HepG2 (cell line): ENCODE results near the gene GPR162. TPM values are rescaled to one million over a fixed set of nuclear protein-coding genes. Genes with fewer than 3 reads are reported as not detected.

Experiments used
- ATAC-seq: fragments of 200-7000 bp; cut with Tn5 transposase; 3 replicates; pipeline ENCODE4 v1.9.1; 2020; ENCODE audit warnings: mild to moderate bottlenecking, moderate library complexity
- BruUV-seq: library from RNA; stranded (reverse); fragments of 400-500 nt; replicated peaks from 2 replicates; lab custom pipeline; 2021; lab: Mats Ljungman, UMichigan
- CTCF ChIA-PET: fragments of 300-600 bp; formaldehyde crosslinking; extraction: SDS; loops from one replicate; lab custom pipeline; 2021; ENCODE audit warnings: low total read pairs, inconsistent platforms, low intra/inter-chr PET ratio; lab: Yijun Ruan, JAX
- POLR2A ChIA-PET: fragments of 350-600 bp; sonication (Branson Sonifier 250); formaldehyde crosslinking; loops from one replicate; lab custom pipeline; 2020; ENCODE audit warnings: antibody characterized with exemption, inconsistent platforms; lab: Yijun Ruan, JAX
- DNase-seq: peaks from one replicate; pipeline ENCODE4 v3.0.0-alpha.2; 2015; ENCODE audit warnings: low spot score
- FAIRE-seq: peaks from 3 replicates; lab custom pipeline; 2011; peaks lifted over from hg19 to GRCh38; lab: Jason Lieb, UNC
- H2AFZ ChIP-seq: one replicate; pipeline ENCODE4 v1.6.1; 2011; ENCODE audit warnings: low read length, inconsistent platforms
- H3K27ac ChIP-seq: fragments of 300-600 bp; 3 replicates; pipeline ENCODE4 v1.8.0; 2011; ENCODE audit warnings: mixed run types, mild to moderate bottlenecking, mixed read lengths, low read length, inconsistent platforms; ENCODE audit not compliant: insufficient read depth; ENCODE audit errors: extremely low read length
- H3K27me3 ChIP-seq, 2 experiments: fragments of 200-600 bp in 1 of 2; 2 replicates in 1 of 2; 3 replicates in 1 of 2; pipeline versions ENCODE4 v1.6.0 to v1.8.0; 2011; ENCODE audit warnings: low read length in 2 of 2, mild to moderate bottlenecking in 2 of 2, moderate library complexity in 2 of 2, inconsistent platforms in 1 of 2; ENCODE audit not compliant: insufficient read depth in 2 of 2, control insufficient read depth in 1 of 2
- H3K36me3 ChIP-seq, 2 experiments: fragments of 200-600 bp in 1 of 2; replicated peaks in 1 of 2; 2 replicates in 1 of 2; 3 replicates in 1 of 2; pipeline versions ENCODE4 v1.5.1 to v1.8.0; 2011; ENCODE audit warnings: low read length in 2 of 2, inconsistent platforms in 1 of 2; ENCODE audit not compliant: insufficient read depth in 2 of 2, control insufficient read depth in 1 of 2
- H3K4me1 ChIP-seq: 2 replicates; pipeline ENCODE4 v1.5.1; 2012; ENCODE audit warnings: low read length, inconsistent platforms; ENCODE audit not compliant: insufficient read depth
- H3K4me2 ChIP-seq: 2 replicates; pipeline ENCODE4 v1.6.0; 2011; ENCODE audit warnings: low read depth, low read length, inconsistent platforms
- H3K4me3 ChIP-seq, 3 experiments: fragments of 200-600 bp in 1 of 3; sonication (generic), shearing (Covaris generic) in 1 of 3; replicated peaks in 1 of 3; 2 replicates each; pipeline ENCODE4 v1.5.1; 2011 to 2016; ENCODE audit warnings: low read length in 3 of 3, inconsistent platforms in 2 of 3, low read depth in 2 of 3, mild to moderate bottlenecking in 2 of 3, control low read depth in 1 of 3, mixed read lengths in 1 of 3; ENCODE audit not compliant: insufficient read depth in 1 of 3
- H3K79me2 ChIP-seq: one replicate; pipeline ENCODE4 v1.6.1; 2011; ENCODE audit warnings: low read length, inconsistent platforms; ENCODE audit not compliant: insufficient read depth
- H3K9ac ChIP-seq: 2 replicates; pipeline ENCODE4 v1.6.0; 2011; ENCODE audit warnings: mild to moderate bottlenecking, low read depth, low read length, inconsistent platforms; ENCODE audit not compliant: insufficient read depth
- H3K9me3 ChIP-seq: 2 replicates; pipeline ENCODE4 v1.5.1; 2012; ENCODE audit warnings: mild to moderate bottlenecking, low read length
- H4K20me1 ChIP-seq: 2 replicates; pipeline ENCODE4 v1.6.0; 2011; ENCODE audit warnings: inconsistent platforms, mild to moderate bottlenecking, low read length, moderate library complexity; ENCODE audit not compliant: insufficient read depth
- ASH2L ChIP-seq: fragments of 300-600, 200-600 bp; sonication (generic); IDR thresholded peaks from 2 replicates; pipeline ENCODE4 v1.7.0; 2017; ENCODE audit warnings: low read depth, mild to moderate bottlenecking, moderate library complexity, mixed read lengths, low read length; ENCODE audit not compliant: insufficient read length
- BRCA1 ChIP-seq: sonication (generic); formaldehyde crosslinking; IDR thresholded peaks from 2 replicates; pipeline ENCODE4 v1.4.0; 2020; ENCODE audit warnings: missing genetic modification reagents
- FLYWCH1 ChIP-seq: sonication (generic); formaldehyde crosslinking; IDR thresholded peaks from 2 replicates; pipeline ENCODE4 v1.8.1; 2023; ENCODE audit warnings: mild to moderate bottlenecking, missing genetic modification reagents
- FOXK1 ChIP-seq: sonication (generic); formaldehyde crosslinking; IDR thresholded peaks from 2 replicates; pipeline ENCODE4 v1.4.0; 2020; ENCODE audit warnings: low read depth, missing genetic modification reagents, borderline replicate concordance
- FOXO1 ChIP-seq: sonication (generic); formaldehyde crosslinking; IDR thresholded peaks from 2 replicates; pipeline ENCODE4 v1.4.0; 2020; ENCODE audit warnings: missing genetic modification reagents
- IRX3 ChIP-seq: sonication (generic); formaldehyde crosslinking; IDR thresholded peaks from 2 replicates; pipeline ENCODE4 v1.8.1; 2023; ENCODE audit warnings: mild to moderate bottlenecking, low read depth, missing genetic modification reagents, borderline replicate concordance
- KDM5B ChIP-seq: sonication (generic); formaldehyde crosslinking; IDR thresholded peaks from 2 replicates; pipeline ENCODE4 v1.4.0; 2020; ENCODE audit warnings: missing genetic modification reagents, mild to moderate bottlenecking, borderline replicate concordance
- PCBP2 ChIP-seq: fragments of 200-400 bp; formaldehyde crosslinking; optimal IDR thresholded peaks from 2 replicates; pipeline ENCODE3; 2018; ENCODE audit warnings: low read length, low read depth; ENCODE audit not compliant: poor library complexity, severe bottlenecking
- RAD21 ChIP-seq: fragments of 450-650 bp; formaldehyde crosslinking; IDR thresholded peaks from 2 replicates; pipeline ENCODE4 v1.5.0; 2020; ENCODE audit warnings: mild to moderate bottlenecking
- ZNF605 ChIP-seq: sonication (generic); formaldehyde crosslinking; IDR thresholded peaks from 2 replicates; pipeline ENCODE4 v1.8.0; 2022; ENCODE audit warnings: mild to moderate bottlenecking, missing genetic modification reagents
- WGBS: methylation state at CpG from one replicate; pipeline ENCODE4 v1.1.6; 2017; ENCODE audit warnings: low lambda C conversion rate; 5-methylcytosine and 5-hydroxymethylcytosine counted together
- in situ Hi-C: cut with HindIII; loops from 2 replicates; pipeline ENCODE4 v1.10.0; 2017; ENCODE audit warnings: low pct_unique_long_range_greater_than_20kb; ENCODE audit not compliant: extremely low pct_ligation_motif_present
- intact Hi-C: fragments of 100-400 bp; cut with micrococcal nuclease; formaldehyde crosslinking; loops from one replicate; pipeline ENCODE4 v1.10.0; 2022; ENCODE audit not compliant: unreplicated experiment
- polyA plus RNA-seq, 8 experiments: library from polyadenylated mRNA; depleted of rRNA in 3 of 8; stranded (reverse) in 7 of 8; unstranded in 1 of 8; fragments of >200 nt; fragmentation: Illumina TruSeq in 4 of 8; extraction: Trizol in 4 of 8; gene quantifications; 2 replicates each; pipeline versions ENCODE4 v1.2.1 to v1.2.3, GENCODE V29; 2011 to 2016; ENCODE audit warnings: low read depth in 4 of 8, missing spikeins in 1 of 8, mixed read lengths in 1 of 8; ENCODE audit not compliant: insufficient read depth in 1 of 8
- total RNA-seq, 5 experiments: library from RNA; depleted of rRNA; stranded (reverse); fragments of >200 nt; fragmentation: Illumina TruSeq; extraction: Trizol; gene quantifications; 2 replicates each; pipeline ENCODE4 v1.2.3, GENCODE V29; 2016; ENCODE audit warnings: low read depth in 1 of 5
- TF ChIP-seq, protein P1 (sequence below): sonication (generic); formaldehyde crosslinking; IDR thresholded peaks from 2 replicates; pipeline ENCODE4 v1.4.0; 2020; ENCODE audit warnings: missing genetic modification reagents, borderline replicate concordance
- TF ChIP-seq, protein P2 (sequence below): sonication (generic); formaldehyde crosslinking; IDR thresholded peaks from 2 replicates; pipeline ENCODE4 v1.5.0; 2020; ENCODE audit warnings: mild to moderate bottlenecking, missing genetic modification reagents
- TF ChIP-seq, protein P3 (sequence below): sonication (generic); formaldehyde crosslinking; IDR thresholded peaks from 2 replicates; pipeline ENCODE4 v1.5.1; 2020; ENCODE audit warnings: missing genetic modification reagents, mild to moderate bottlenecking, borderline replicate concordance
- TF ChIP-seq, protein P4 (sequence below): sonication (generic); formaldehyde crosslinking; IDR thresholded peaks from 2 replicates; pipeline ENCODE4 v1.5.0; 2020; ENCODE audit warnings: missing genetic modification reagents

GPR162 gene
- total and polyA plus RNA-seq, 2 of the 13 experiments (the other 11 are each of a cell fraction or from before 2014, with no cell fraction given), result 0.08 TPM; not detected in 1

DNA sequence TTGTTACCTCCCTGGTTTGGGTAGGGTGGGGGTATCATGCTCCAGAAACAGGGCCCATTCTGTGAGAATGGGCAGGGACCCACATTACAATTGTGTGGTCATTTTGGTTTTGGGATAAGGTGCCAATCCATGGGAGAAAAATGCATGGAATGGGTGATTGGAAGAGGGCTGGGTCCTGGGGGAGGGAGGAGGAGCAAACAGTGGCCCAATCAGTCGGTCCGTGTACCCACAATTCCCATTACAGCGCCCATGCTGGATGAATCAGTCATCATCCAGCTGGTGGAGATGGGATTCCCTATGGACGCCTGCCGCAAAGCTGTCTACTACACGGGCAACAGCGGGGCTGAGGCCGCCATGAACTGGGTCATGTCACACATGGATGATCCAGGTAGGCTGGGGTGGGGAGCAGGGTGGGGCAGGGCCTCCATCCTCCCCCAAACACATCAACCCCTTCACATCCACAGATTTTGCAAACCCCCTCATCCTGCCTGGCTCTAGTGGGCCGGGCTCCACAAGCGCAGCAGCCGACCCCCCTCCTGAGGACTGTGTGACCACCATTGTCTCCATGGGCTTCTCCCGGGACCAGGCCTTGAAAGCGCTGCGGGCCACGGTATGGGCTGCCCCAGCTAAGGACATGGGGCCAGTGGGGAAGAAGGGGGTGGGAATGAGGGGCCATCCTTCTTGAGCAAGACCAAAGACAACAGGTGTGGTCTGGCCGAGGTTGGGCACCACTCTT lies 42.1 kb downstream of the GPR162 start:
- Histone ChIP-seq H3K4me2 (no peak overlapping the region), H3K9me3 (no peaks in the 10 kb centered on the region), H3K9ac (no peak overlapping the region), H2AFZ (no peak overlapping the region), H3K27me3 (no peaks in the 10 kb centered on the region; a peak in 1 of 5 replicates), H3K79me2 (peaks cover 14% of the 10 kb centered on the region), H3K36me3 (peaks cover 29 to 57% of the 10 kb centered on the region in 2 experiments), H4K20me1 (peaks cover 9% of the 10 kb centered on the region), H3K4me1 (peaks cover 11% of the 10 kb centered on the region), H3K27ac (no peak overlapping the region), H3K4me3 (no peak overlapping the region)
- ChIA-PET POLR2A (interaction anchor here (6.0 kb wide), 1 partner anchor 10 kb away, joined by 132 read pairs; the partner anchor contains the start of genes CDCA3 and USP5), CTCF (no interaction called here)
- 99% methylated on average over 9 of the region's 16 CpGs for WGBS
- BruUV-seq, result no TSS peak
- in situ Hi-C loops (no loop called here), intact Hi-C loops (no loop called here)
- FAIRE-seq (no peak), DNase-seq (no peak), ATAC-seq (no peak)
- TF ChIP-seq BRCA1 (CRISPR knock-in tag), result no peak
- TF ChIP-seq, protein P1, sequence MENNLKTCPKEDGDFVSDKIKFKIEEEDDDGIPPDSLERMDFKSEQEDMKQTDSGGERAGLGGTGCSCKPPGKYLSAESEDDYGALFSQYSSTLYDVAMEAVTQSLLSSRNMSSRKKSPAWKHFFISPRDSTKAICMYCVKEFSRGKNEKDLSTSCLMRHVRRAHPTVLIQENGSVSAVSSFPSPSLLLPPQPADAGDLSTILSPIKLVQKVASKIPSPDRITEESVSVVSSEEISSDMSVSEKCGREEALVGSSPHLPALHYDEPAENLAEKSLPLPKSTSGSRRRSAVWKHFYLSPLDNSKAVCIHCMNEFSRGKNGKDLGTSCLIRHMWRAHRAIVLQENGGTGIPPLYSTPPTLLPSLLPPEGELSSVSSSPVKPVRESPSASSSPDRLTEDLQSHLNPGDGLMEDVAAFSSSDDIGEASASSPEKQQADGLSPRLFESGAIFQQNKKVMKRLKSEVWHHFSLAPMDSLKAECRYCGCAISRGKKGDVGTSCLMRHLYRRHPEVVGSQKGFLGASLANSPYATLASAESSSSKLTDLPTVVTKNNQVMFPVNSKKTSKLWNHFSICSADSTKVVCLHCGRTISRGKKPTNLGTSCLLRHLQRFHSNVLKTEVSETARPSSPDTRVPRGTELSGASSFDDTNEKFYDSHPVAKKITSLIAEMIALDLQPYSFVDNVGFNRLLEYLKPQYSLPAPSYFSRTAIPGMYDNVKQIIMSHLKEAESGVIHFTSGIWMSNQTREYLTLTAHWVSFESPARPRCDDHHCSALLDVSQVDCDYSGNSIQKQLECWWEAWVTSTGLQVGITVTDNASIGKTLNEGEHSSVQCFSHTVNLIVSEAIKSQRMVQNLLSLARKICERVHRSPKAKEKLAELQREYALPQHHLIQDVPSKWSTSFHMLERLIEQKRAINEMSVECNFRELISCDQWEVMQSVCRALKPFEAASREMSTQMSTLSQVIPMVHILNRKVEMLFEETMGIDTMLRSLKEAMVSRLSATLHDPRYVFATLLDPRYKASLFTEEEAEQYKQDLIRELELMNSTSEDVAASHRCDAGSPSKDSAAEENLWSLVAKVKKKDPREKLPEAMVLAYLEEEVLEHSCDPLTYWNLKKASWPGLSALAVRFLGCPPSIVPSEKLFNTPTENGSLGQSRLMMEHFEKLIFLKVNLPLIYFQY (CRISPR knock-in tag), result no peak
- TF ChIP-seq FLYWCH1 (CRISPR knock-in tag), result no peak
- no peak for TF ChIP-seq IRX3 (CRISPR knock-in tag)
- TF ChIP-seq KDM5B (CRISPR knock-in tag), result no peak
- TF ChIP-seq FOXK1 (CRISPR knock-in tag), result no peak
- no peak for TF ChIP-seq RAD21 (CRISPR knock-in tag)
- TF ChIP-seq, protein P2, sequence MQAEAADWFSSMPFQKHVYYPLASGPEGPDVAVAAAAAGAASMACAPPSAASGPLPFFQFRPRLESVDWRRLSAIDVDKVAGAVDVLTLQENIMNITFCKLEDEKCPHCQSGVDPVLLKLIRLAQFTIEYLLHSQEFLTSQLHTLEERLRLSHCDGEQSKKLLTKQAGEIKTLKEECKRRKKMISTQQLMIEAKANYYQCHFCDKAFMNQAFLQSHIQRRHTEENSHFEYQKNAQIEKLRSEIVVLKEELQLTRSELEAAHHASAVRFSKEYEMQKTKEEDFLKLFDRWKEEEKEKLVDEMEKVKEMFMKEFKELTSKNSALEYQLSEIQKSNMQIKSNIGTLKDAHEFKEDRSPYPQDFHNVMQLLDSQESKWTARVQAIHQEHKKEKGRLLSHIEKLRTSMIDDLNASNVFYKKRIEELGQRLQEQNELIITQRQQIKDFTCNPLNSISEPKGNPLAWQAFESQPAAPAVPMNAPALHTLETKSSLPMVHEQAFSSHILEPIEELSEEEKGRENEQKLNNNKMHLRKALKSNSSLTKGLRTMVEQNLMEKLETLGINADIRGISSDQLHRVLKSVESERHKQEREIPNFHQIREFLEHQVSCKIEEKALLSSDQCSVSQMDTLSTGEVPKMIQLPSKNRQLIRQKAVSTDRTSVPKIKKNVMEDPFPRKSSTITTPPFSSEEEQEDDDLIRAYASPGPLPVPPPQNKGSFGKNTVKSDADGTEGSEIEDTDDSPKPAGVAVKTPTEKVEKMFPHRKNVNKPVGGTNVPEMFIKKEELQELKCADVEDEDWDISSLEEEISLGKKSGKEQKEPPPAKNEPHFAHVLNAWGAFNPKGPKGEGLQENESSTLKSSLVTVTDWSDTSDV (CRISPR knock-in tag), result no peak
- TF ChIP-seq PCBP2, result no peak
- TF ChIP-seq, protein P3, sequence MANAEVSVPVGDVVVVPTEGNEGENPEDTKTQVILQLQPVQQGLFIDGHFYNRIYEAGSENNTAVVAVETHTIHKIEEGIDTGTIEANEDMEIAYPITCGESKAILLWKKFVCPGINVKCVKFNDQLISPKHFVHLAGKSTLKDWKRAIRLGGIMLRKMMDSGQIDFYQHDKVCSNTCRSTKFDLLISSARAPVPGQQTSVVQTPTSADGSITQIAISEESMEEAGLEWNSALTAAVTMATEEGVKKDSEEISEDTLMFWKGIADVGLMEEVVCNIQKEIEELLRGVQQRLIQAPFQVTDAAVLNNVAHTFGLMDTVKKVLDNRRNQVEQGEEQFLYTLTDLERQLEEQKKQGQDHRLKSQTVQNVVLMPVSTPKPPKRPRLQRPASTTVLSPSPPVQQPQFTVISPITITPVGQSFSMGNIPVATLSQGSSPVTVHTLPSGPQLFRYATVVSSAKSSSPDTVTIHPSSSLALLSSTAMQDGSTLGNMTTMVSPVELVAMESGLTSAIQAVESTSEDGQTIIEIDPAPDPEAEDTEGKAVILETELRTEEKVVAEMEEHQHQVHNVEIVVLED, result no peak
- no peak for TF ChIP-seq FOXO1 (CRISPR knock-in tag)
- no peak for TF ChIP-seq ASH2L
- TF ChIP-seq, protein P4, sequence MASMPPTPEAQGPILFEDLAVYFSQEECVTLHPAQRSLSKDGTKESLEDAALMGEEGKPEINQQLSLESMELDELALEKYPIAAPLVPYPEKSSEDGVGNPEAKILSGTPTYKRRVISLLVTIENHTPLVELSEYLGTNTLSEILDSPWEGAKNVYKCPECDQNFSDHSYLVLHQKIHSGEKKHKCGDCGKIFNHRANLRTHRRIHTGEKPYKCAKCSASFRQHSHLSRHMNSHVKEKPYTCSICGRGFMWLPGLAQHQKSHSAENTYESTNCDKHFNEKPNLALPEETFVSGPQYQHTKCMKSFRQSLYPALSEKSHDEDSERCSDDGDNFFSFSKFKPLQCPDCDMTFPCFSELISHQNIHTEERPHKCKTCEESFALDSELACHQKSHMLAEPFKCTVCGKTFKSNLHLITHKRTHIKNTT (CRISPR knock-in tag), result no peak
- TF ChIP-seq ZNF605 (CRISPR knock-in tag), result no peak
